Stimulated activated CD8-positive, alpha-beta memory T cell treated with anti-CD3 and anti-CD28 coated beads, Interleukin-7, amount 100 ng/mL, for 4 hours (primary cell): ENCODE measurements around the gene SMYD3.
"Not testable (repeated sequence)": the region's sequence is repeated elsewhere in the genome, so short reads cannot be mapped to it uniquely, and the experiment has no call there.

Source experiments
- DNase-seq, 2 donors: peaks; one replicate each; pipeline ENCODE4 v3.0.0-alpha.2; 2020; ENCODE audit warnings: low read depth in 2 of 2

The SMYD3 gene

GRCh38 chr1:246071561-246071960 lies 435.5 kb downstream of the SMYD3 start:
- not testable (repeated sequence) for DNase-seq

GRCh38 chr1:246069581-246069980 lies 437.5 kb downstream of the SMYD3 start:
- DNase-seq = no peak

- DNase-seq = no peak
These were observed 438.2 kb downstream of the SMYD3 start for GRCh38 chr1:246068619-246069509.

GRCh38 chr1:246068217-246068512 lies 438.9 kb downstream of the SMYD3 start:
- DNase-seq = no peak

- DNase-seq = no peak
These were observed 439.5 kb downstream of the SMYD3 start for GRCh38 chr1:246067432-246068216.

GRCh38 chr1:246066573-246066972 lies 440.5 kb downstream of the SMYD3 start:
- no peak for DNase-seq

GRCh38 chr1:246065592-246065991 lies 441.5 kb downstream of the SMYD3 start:
- no peak for DNase-seq

- no peak for DNase-seq
These were observed 442.2 kb downstream of the SMYD3 start for GRCh38 chr1:246064891-246065290.

GRCh38 chr1:246063013-246063616 lies 444.0 kb downstream of the SMYD3 start:
- no peak for DNase-seq

GRCh38 chr1:246058466-246058865 lies 448.6 kb downstream of the SMYD3 start:
- no peak for DNase-seq

- DNase-seq = no peak
These were observed 454.5 kb downstream of the SMYD3 start for GRCh38 chr1:246052603-246053002.

- no peak for DNase-seq
These were observed 455.1 kb downstream of the SMYD3 start for GRCh38 chr1:246051909-246052518.

- DNase-seq = no peak
These were observed 458.4 kb downstream of the SMYD3 start for GRCh38 chr1:246048693-246049092.

GRCh38 chr1:246043556-246043955 lies 463.5 kb downstream of the SMYD3 start:
- DNase-seq = no peak

- DNase-seq = no peak
These were observed 465.7 kb downstream of the SMYD3 start for GRCh38 chr1:246041360-246041759.

GRCh38 chr1:246040200-246040890 lies 466.7 kb downstream of the SMYD3 start:
- no peak for DNase-seq

GRCh38 chr1:246039584-246039983 lies 467.5 kb downstream of the SMYD3 start:
- no peak for DNase-seq

- DNase-seq = no peak
These were observed 469.2 kb downstream of the SMYD3 start for GRCh38 chr1:246037832-246038231.

GRCh38 chr1:246036175-246036574 lies 470.9 kb downstream of the SMYD3 start:
- DNase-seq = no peak

GRCh38 chr1:246035060-246035541 lies 472.0 kb downstream of the SMYD3 start:
- DNase-seq = no peak

GRCh38 chr1:246034630-246035029 lies 472.4 kb downstream of the SMYD3 start:
- DNase-seq = no peak
